Measurements from ENCODE around the gene CDH8.

- TF ChIP-seq CTCF (IDR thresholded peaks at IDR 0.05; ENCODE audit: borderline replicate concordance, extremely low read depth, low read length, poor library complexity, severe bottlenecking) (no peak), EZH2 (IDR thresholded peaks at IDR 0.05; ENCODE audit: borderline replicate concordance, low read depth, low read length, severe bottlenecking) (no peak)
These were observed 199.3 kb downstream of the CDH8 start for GRCh38 chr16:61836804-61837393.

Data from DND-41 (cell line).